HEK293 (cell line): ENCODE data around the gene IFFO2.
"Not testable (repeated sequence)": the region's sequence is repeated elsewhere in the genome, so short reads cannot be mapped to it uniquely, and the experiment has no call there.

Experiments
- CTCF ChIA-PET: fragments of 350-600 bp; formaldehyde crosslinking; extraction: SDS; loops from one replicate; lab custom pipeline; 2021; ENCODE audit warnings: antibody characterized with exemption; lab: Yijun Ruan, JAX
- POLR2A ChIA-PET: fragments of 300-600 bp; formaldehyde crosslinking; extraction: SDS; loops from one replicate; lab custom pipeline; 2020; ENCODE audit warnings: antibody characterized with exemption, inconsistent platforms; lab: Yijun Ruan, JAX
- H3K27ac ChIP-seq: fragments of 200-500 bp; sonication (Bioruptor generic); 2 replicates; pipeline ENCODE4 v1.5.1; 2014; ENCODE audit warnings: low read depth, low read length, control low read depth, inconsistent platforms; ENCODE audit errors: extremely low read depth
- H3K36me3 ChIP-seq, 2 experiments: fragments of 200-500 bp in 1 of 2; sonication (Bioruptor generic) in 1 of 2; 1 replicate in 1 of 2; 2 replicates in 1 of 2; pipeline ENCODE4 v1.5.1; 2014 to 2017; ENCODE audit warnings: inconsistent platforms in 2 of 2, low read length in 2 of 2; ENCODE audit not compliant: control insufficient read depth in 2 of 2, insufficient read depth in 1 of 2
- H3K4me1 ChIP-seq: fragments of 200-500 bp; sonication (Bioruptor generic); 2 replicates; pipeline ENCODE4 v1.5.1; 2014; ENCODE audit warnings: mild to moderate bottlenecking, low read length, inconsistent platforms; ENCODE audit not compliant: control insufficient read depth, insufficient read depth
- H3K4me3 ChIP-seq: 2 replicates; pipeline ENCODE4 v1.5.1; 2011; ENCODE audit warnings: low read depth, mild to moderate bottlenecking, control low read depth, low read length, moderate library complexity
- H3K9me3 ChIP-seq: fragments of 200-500 bp; sonication (Bioruptor generic); 2 replicates; pipeline ENCODE4 v1.5.1; 2014; ENCODE audit warnings: low read depth, low read length, inconsistent platforms; ENCODE audit not compliant: control insufficient read depth, insufficient read depth
- IKZF3 ChIP-seq: fragments of 450-650 bp; IDR thresholded peaks from 2 replicates; pipeline ENCODE4 v1.5.0; 2018; ENCODE audit warnings: missing biosample characterization, mild to moderate bottlenecking, missing genetic modification characterization, moderate library complexity
- KLF8 ChIP-seq: fragments of 450-650 bp; formaldehyde crosslinking; IDR thresholded peaks from 2 replicates; pipeline ENCODE4 v1.5.1; 2016; ENCODE audit warnings: missing biosample characterization, missing genetic modification characterization
- PRDM1 ChIP-seq: fragments of 450-650 bp; formaldehyde crosslinking; IDR thresholded peaks from 2 replicates; pipeline ENCODE4; 2016; ENCODE audit warnings: missing biosample characterization, missing genetic modification characterization
- SP3 ChIP-seq: fragments of 450-650 bp; formaldehyde crosslinking; IDR thresholded peaks from 2 replicates; pipeline ENCODE4 v1.5.1; 2016; ENCODE audit warnings: missing biosample characterization, missing genetic modification characterization
- ZNF175 ChIP-seq: fragments of 450-650 bp; formaldehyde crosslinking; IDR thresholded peaks from 2 replicates; pipeline ENCODE4 v1.5.1; 2016; ENCODE audit warnings: missing biosample characterization, missing genetic modification characterization
- ZNF223 ChIP-seq: fragments of 450-650 bp; formaldehyde crosslinking; IDR thresholded peaks from 2 replicates; pipeline ENCODE4 v1.5.1; 2016; ENCODE audit warnings: missing biosample characterization, missing genetic modification characterization
- ZNF274 ChIP-seq, 2 experiments: fragments of 200-500 bp in 1 of 2; fragments of 450-650 bp in 1 of 2; sonication (Bioruptor generic) in 1 of 2; formaldehyde crosslinking in 1 of 2; IDR thresholded peaks; 2 replicates each; pipeline versions ENCODE4 v1.5.1 to v1.6.1; 2014 to 2016; ENCODE audit warnings: borderline replicate concordance in 1 of 2, inconsistent platforms in 1 of 2, low read length in 1 of 2, missing biosample characterization in 1 of 2, missing genetic modification characterization in 1 of 2
- ZNF394 ChIP-seq: fragments of 450-650 bp; formaldehyde crosslinking; IDR thresholded peaks from 2 replicates; pipeline ENCODE4 v1.5.1; 2016; ENCODE audit warnings: missing biosample characterization, missing genetic modification characterization, mild to moderate bottlenecking, moderate library complexity, borderline replicate concordance
- ZNF423 ChIP-seq: fragments of 450-650 bp; formaldehyde crosslinking; IDR thresholded peaks from 2 replicates; pipeline ENCODE4 v1.5.1; 2016; ENCODE audit warnings: missing biosample characterization, missing genetic modification characterization
- ZNF514 ChIP-seq: fragments of 450-650 bp; formaldehyde crosslinking; IDR thresholded peaks from 2 replicates; pipeline ENCODE4 v1.5.1; 2016; ENCODE audit warnings: missing biosample characterization, missing genetic modification characterization
- ZNF521 ChIP-seq: fragments of 450-650 bp; formaldehyde crosslinking; IDR thresholded peaks from 2 replicates; pipeline ENCODE4 v1.5.1; 2017; ENCODE audit warnings: missing biosample characterization, mild to moderate bottlenecking, missing genetic modification characterization
- ZNF555 ChIP-seq: fragments of 450-650 bp; formaldehyde crosslinking; conservative IDR thresholded peaks from 2 replicates; pipeline ENCODE4 v1.5.1; 2017; ENCODE audit warnings: missing biosample characterization, mild to moderate bottlenecking, missing genetic modification characterization, inconsistent platforms
- ZNF660 ChIP-seq: fragments of 450-650 bp; IDR thresholded peaks from 2 replicates; pipeline ENCODE4 v1.5.1; 2018; ENCODE audit warnings: missing biosample characterization, mild to moderate bottlenecking, missing genetic modification characterization
- TF ChIP-seq, protein P1 (sequence below): fragments of 450-650 bp; formaldehyde crosslinking; IDR thresholded peaks from 2 replicates; pipeline ENCODE4 v1.5.1; 2017; ENCODE audit warnings: missing biosample characterization, mild to moderate bottlenecking, missing genetic modification characterization, moderate library complexity
- TF ChIP-seq, protein P2 (sequence below): fragments of 450-650 bp; formaldehyde crosslinking; IDR thresholded peaks from 2 replicates; pipeline ENCODE4 v1.5.1; 2016; ENCODE audit warnings: missing biosample characterization, missing genetic modification characterization, borderline replicate concordance

The IFFO2 gene

DNA sequence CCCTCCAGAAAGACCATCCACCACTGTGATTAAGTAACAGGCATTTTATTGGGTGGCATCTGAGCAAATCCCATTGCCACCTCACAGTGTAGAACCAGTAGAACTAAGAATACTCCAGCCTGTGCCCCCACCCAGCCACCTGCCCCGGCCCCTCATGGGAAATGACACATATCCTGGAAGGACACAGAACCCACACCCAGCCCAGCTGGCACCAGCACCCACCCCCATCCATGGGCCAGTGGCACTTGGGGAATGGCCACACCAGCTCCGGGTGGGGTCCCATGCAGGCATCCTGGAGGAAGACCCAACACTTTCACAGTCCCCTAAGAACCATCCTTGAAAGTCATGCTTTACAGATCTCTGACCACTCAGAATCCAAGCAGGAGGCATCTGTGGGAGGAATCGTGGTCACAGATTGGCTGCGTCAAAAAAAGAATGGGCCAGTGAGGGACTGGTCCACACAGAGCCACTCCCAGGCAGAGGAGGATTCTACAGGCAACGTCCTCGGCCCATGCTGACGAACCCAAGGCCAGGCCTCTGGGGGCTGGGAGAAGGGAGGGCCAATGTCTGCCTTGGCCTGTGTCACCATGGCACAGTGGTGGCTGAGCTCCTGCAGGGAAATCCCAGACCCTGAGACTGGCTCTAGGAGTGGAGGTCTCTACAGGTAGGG, 84.9 kb downstream of the IFFO2 start:
- Histone ChIP-seq H3K9me3 (no peaks in the 10 kb centered on the region), H3K36me3 (no peaks in the 10 kb centered on the region), H3K4me3 (no peak overlapping the region), H3K27ac (no peak overlapping the region), H3K4me1 (no peaks in the 10 kb centered on the region)
- CTCF ChIA-PET: interaction anchor here (0.7 kb wide), 1 partner anchor 13 kb away, joined by 3 read pairs; no protein-coding TSS in a partner anchor
- POLR2A ChIA-PET: no interaction called here
- no peak for TF ChIP-seq ZNF274 (IDR thresholded peaks at IDR 0.05; ENCODE audit: low read length)
- no peak for TF ChIP-seq ZNF274 (tag by site-specific recombination; IDR thresholded peaks at IDR 0.05; ENCODE audit: borderline replicate concordance)
- TF ChIP-seq, protein P1, sequence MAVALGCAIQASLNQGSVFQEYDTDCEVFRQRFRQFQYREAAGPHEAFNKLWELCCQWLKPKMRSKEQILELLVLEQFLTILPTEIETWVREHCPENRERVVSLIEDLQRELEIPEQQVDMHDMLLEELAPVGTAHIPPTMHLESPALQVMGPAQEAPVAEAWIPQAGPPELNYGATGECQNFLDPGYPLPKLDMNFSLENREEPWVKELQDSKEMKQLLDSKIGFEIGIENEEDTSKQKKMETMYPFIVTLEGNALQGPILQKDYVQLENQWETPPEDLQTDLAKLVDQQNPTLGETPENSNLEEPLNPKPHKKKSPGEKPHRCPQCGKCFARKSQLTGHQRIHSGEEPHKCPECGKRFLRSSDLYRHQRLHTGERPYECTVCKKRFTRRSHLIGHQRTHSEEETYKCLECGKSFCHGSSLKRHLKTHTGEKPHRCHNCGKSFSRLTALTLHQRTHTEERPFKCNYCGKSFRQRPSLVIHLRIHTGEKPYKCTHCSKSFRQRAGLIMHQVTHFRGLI (tag by site-specific recombination): no peak
- TF ChIP-seq ZNF423 (tag by site-specific recombination): no peak
- TF ChIP-seq ZNF175: no peak
- no peak for TF ChIP-seq PRDM1 (tag by site-specific recombination)

- TF ChIP-seq ZNF660 (no peak), ZNF394 (no peak), ZNF521 (no peak), ZNF555 (tag by site-specific recombination) (no peak), KLF8 (tag by site-specific recombination) (no peak), SP3 (tag by site-specific recombination) (no peak), IKZF3 (tag by site-specific recombination) (no peak), ZNF223 (tag by site-specific recombination) (no peak), ZNF514 (no peak)
- TF ChIP-seq, protein P2, sequence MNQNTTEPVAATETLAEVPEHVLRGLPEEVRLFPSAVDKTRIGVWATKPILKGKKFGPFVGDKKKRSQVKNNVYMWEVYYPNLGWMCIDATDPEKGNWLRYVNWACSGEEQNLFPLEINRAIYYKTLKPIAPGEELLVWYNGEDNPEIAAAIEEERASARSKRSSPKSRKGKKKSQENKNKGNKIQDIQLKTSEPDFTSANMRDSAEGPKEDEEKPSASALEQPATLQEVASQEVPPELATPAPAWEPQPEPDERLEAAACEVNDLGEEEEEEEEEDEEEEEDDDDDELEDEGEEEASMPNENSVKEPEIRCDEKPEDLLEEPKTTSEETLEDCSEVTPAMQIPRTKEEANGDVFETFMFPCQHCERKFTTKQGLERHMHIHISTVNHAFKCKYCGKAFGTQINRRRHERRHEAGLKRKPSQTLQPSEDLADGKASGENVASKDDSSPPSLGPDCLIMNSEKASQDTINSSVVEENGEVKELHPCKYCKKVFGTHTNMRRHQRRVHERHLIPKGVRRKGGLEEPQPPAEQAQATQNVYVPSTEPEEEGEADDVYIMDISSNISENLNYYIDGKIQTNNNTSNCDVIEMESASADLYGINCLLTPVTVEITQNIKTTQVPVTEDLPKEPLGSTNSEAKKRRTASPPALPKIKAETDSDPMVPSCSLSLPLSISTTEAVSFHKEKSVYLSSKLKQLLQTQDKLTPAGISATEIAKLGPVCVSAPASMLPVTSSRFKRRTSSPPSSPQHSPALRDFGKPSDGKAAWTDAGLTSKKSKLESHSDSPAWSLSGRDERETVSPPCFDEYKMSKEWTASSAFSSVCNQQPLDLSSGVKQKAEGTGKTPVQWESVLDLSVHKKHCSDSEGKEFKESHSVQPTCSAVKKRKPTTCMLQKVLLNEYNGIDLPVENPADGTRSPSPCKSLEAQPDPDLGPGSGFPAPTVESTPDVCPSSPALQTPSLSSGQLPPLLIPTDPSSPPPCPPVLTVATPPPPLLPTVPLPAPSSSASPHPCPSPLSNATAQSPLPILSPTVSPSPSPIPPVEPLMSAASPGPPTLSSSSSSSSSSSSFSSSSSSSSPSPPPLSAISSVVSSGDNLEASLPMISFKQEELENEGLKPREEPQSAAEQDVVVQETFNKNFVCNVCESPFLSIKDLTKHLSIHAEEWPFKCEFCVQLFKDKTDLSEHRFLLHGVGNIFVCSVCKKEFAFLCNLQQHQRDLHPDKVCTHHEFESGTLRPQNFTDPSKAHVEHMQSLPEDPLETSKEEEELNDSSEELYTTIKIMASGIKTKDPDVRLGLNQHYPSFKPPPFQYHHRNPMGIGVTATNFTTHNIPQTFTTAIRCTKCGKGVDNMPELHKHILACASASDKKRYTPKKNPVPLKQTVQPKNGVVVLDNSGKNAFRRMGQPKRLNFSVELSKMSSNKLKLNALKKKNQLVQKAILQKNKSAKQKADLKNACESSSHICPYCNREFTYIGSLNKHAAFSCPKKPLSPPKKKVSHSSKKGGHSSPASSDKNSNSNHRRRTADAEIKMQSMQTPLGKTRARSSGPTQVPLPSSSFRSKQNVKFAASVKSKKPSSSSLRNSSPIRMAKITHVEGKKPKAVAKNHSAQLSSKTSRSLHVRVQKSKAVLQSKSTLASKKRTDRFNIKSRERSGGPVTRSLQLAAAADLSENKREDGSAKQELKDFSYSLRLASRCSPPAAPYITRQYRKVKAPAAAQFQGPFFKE: no peak
- CTCF ChIA-PET: no interaction called here
- H3K4me1 ChIP-seq: no peaks in the 10 kb centered on the region
- no peak overlapping the region for H3K4me3 ChIP-seq
- H3K36me3 ChIP-seq: no peaks in the 10 kb centered on the region
- H3K9me3 ChIP-seq: no peaks in the 10 kb centered on the region
- POLR2A ChIA-PET: no interaction called here
- no peak overlapping the region for H3K27ac ChIP-seq
Measured at GRCh38 chr1:18870957-18871356, 85.5 kb downstream of the IFFO2 start.

- H3K27ac ChIP-seq, CTCF ChIA-PET, H3K9me3 ChIP-seq, H3K36me3 ChIP-seq, H3K4me1 ChIP-seq, POLR2A ChIA-PET, H3K4me3 ChIP-seq: not testable (repeated sequence)
Measured at GRCh38 chr1:18870595-18870865, 85.9 kb downstream of the IFFO2 start.
